HEK293 (cell line): ENCODE data around the gene CNTFR.

Experiments
- ATF2 ChIP-seq: fragments of 450-650 bp; formaldehyde crosslinking; IDR thresholded peaks from 2 replicates; pipeline ENCODE4 v1.5.1; 2016; ENCODE audit warnings: missing biosample characterization, missing genetic modification characterization, low read depth
- ZBTB44 ChIP-seq: fragments of 450-650 bp; IDR thresholded peaks from 2 replicates; pipeline ENCODE4 v1.5.1; 2018; ENCODE audit warnings: missing biosample characterization, mild to moderate bottlenecking, missing genetic modification characterization
- ZNF112 ChIP-seq: fragments of 450-650 bp; formaldehyde crosslinking; IDR thresholded peaks from 2 replicates; pipeline ENCODE4 v1.5.0; 2017; ENCODE audit warnings: missing biosample characterization, missing genetic modification characterization
- ZNF114 ChIP-seq: fragments of 450-650 bp; formaldehyde crosslinking; IDR thresholded peaks from 2 replicates; pipeline ENCODE4 v1.5.0; 2017; ENCODE audit warnings: missing biosample characterization, missing genetic modification characterization
- ZNF169 ChIP-seq: fragments of 450-650 bp; formaldehyde crosslinking; IDR thresholded peaks from 2 replicates; pipeline ENCODE4 v1.5.1; 2016; ENCODE audit warnings: missing biosample characterization, missing genetic modification characterization
- ZNF701 ChIP-seq: fragments of 450-650 bp; formaldehyde crosslinking; IDR thresholded peaks from 2 replicates; pipeline ENCODE4 v1.5.1; 2016; ENCODE audit warnings: missing biosample characterization, missing genetic modification characterization

DNA sequence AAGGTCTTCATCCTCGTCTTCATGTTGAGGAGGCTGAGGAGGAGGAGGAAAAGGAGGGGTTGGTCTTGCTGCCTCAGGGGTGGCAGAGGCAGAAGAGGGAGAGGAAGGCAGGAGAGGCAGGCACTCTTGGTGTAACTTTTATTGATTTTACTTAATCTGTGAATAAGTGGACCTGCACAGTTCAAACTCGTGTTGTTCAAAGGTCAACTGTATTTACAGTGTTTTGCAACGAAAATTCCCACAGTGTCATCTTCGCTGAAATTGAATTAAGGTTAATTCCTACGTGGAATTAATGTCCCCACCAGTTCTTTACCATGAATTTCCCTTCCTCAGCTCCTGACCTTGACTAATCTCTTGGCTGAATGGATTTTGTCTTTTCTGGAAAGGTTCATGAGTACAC, 45.5 kb downstream of the CNTFR start:
- no peak for TF ChIP-seq ATF2
- TF ChIP-seq ZNF114 (tag by site-specific recombination), result no peak
- no peak for TF ChIP-seq ZNF112 (tag by site-specific recombination)
- TF ChIP-seq ZNF169 (tag by site-specific recombination), result no peak
- TF ChIP-seq ZBTB44 (tag by site-specific recombination), result no peak
- TF ChIP-seq ZNF701 (tag by site-specific recombination), result no peak
